GM12892 (cell line): ENCODE results near the gene PEX14.

Experiments used
- POLR2A ChIP-seq: IDR thresholded peaks from 2 replicates; pipeline ENCODE4 v1.6.1; 2011; ENCODE audit warnings: low read depth, low read length, control low read depth
- POLR2AphosphoS5 ChIP-seq: IDR thresholded peaks from 2 replicates; pipeline ENCODE4 v1.6.1; 2011; ENCODE audit warnings: low read depth, low read length, control low read depth

GRCh38 chr1:10647414-10648170 lies 172.8 kb downstream of the PEX14 start:
- TF ChIP-seq POLR2A (no peak), POLR2AphosphoS5 (no peak)
